ENCODE measurements around the gene STN1.

The STN1 gene

DNA sequence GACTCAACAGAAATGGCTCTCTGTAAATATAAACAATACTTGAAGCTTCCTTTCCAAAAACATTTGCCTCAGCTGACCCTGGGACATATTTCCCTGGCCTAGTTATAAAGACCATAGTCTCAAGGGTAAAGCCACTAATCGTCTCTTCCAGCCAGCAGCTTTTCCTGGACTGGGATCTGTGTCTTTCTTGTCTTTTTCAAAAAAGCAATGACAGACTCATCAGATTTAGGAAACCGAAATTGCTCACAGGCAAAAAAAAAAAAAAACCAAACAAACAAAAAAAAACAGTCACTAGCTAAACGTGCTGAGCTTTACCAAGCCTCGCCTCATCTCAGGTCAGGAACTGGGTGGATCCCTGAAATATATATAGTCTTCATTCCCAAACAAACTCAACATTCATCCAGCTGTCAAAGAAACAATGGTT, 23.5 kb downstream of the STN1 start:
- TF ChIP-seq, protein P1, sequence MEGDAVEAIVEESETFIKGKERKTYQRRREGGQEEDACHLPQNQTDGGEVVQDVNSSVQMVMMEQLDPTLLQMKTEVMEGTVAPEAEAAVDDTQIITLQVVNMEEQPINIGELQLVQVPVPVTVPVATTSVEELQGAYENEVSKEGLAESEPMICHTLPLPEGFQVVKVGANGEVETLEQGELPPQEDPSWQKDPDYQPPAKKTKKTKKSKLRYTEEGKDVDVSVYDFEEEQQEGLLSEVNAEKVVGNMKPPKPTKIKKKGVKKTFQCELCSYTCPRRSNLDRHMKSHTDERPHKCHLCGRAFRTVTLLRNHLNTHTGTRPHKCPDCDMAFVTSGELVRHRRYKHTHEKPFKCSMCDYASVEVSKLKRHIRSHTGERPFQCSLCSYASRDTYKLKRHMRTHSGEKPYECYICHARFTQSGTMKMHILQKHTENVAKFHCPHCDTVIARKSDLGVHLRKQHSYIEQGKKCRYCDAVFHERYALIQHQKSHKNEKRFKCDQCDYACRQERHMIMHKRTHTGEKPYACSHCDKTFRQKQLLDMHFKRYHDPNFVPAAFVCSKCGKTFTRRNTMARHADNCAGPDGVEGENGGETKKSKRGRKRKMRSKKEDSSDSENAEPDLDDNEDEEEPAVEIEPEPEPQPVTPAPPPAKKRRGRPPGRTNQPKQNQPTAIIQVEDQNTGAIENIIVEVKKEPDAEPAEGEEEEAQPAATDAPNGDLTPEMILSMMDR (IDR thresholded peaks at IDR 0.05; ENCODE audit: extremely low read depth, insufficient read depth, missing control alignments), result no peak
- DNase-seq (ENCODE audit: low spot score), result no peak
- in situ Hi-C loops (cut with MboI; ENCODE audit: low pct_unique_long_range_greater_than_20kb, low sequenced_read_pairs, unreplicated experiment), result no loop called here

DNA sequence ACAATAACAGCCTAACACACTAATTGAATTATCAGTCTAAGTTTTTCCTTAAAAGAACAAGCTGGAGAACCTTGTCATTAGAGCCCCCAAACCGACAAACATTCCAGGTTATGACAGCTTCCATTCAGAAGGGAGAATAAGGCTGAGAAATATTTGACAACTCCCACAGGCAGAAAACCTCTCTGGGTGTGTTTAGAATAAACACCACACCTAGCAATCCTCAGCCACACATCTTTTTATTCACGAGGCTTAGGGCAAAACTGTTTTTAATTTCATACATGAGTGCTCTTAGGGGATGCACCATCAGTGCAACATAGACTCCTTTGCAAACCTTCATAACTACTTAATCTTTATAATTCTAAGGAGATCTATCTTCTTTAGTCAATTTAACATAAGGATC, 24.2 kb downstream of the STN1 start:
- TF ChIP-seq, protein P1 (IDR thresholded peaks at IDR 0.05; ENCODE audit: extremely low read depth, insufficient read depth, missing control alignments), result no peak
- in situ Hi-C loops (cut with MboI; ENCODE audit: low pct_unique_long_range_greater_than_20kb, low sequenced_read_pairs, unreplicated experiment), result no loop called here
- DNase-seq (ENCODE audit: low spot score), result no peak

DNA sequence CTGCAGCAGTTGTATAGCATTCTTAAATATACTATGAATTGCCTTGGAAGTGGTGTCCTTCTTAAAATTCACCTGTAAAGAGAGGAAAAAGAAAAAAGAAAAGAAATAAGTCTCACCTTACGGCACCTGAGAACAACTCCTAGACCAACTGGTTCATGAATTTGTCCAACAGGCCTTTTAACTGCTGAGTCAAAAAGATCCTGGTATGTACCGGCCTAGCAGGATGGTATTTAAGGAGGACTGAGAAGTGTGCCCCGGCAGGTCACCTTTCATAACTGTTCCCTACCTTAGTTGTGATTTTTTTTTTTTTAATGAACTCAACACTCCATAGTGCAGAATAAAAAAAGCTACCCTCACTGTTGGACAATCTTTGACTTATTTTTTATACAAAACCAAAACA, 25.8 kb downstream of the STN1 start:
- in situ Hi-C loops (cut with MboI; ENCODE audit: low pct_unique_long_range_greater_than_20kb, low sequenced_read_pairs, unreplicated experiment), result no loop called here
- no peak for DNase-seq (ENCODE audit: low spot score)
- TF ChIP-seq, protein P1 (IDR thresholded peaks at IDR 0.05; ENCODE audit: extremely low read depth, insufficient read depth, missing control alignments), result no peak

DNA sequence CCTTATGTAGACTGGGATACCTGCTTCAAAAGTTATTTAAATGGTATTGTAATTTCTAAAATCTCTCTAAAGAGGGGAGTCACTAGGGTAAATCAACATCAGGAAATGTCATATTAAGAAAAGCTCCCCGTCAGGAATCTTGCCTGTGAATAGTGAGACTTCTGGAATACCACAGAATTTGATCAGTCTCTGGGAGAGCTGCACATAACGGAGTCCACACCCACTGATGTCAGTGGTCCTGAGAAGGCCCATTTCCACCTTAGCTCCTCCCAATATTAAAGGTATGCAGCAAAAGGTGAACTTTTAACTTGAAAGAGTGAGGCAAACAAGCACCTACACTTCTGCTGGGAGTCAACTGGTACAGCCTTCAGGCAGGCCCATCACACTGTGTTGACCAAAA, 27.3 kb downstream of the STN1 start:
- no peak for DNase-seq (ENCODE audit: low spot score)
- TF ChIP-seq, protein P1 (IDR thresholded peaks at IDR 0.05; ENCODE audit: extremely low read depth, insufficient read depth, missing control alignments), result no peak
- in situ Hi-C loops (cut with MboI; ENCODE audit: low pct_unique_long_range_greater_than_20kb, low sequenced_read_pairs, unreplicated experiment), result no loop called here

DNA sequence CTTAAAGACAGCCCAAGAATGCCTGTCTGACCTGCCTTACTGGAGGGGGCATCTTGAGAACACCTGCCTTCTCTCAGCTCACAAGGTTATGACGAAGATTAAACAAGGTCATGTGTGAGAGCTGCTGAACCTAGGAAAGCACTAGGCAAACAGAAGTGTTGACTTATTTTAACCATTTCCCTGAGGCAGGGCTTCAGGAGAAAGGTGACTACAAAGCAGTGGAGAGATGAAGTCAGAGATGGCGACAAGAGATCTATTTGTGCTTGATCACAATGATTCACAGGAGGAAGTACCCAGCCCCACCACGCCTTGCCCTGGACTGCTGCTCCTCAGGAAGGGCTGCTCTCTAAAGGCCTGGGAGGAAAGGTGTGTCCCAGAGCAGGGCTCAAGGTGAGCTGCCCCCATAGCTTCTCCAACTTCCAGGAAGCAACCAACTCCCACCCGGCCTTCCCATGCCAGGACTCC, 27.8 kb downstream of the STN1 start:
- in situ Hi-C loops (cut with MboI; ENCODE audit: low pct_unique_long_range_greater_than_20kb, low sequenced_read_pairs, unreplicated experiment), result no loop called here
- TF ChIP-seq, protein P1 (IDR thresholded peaks at IDR 0.05; ENCODE audit: extremely low read depth, insufficient read depth, missing control alignments), result no peak
- no peak for DNase-seq (ENCODE audit: low spot score)

DNA sequence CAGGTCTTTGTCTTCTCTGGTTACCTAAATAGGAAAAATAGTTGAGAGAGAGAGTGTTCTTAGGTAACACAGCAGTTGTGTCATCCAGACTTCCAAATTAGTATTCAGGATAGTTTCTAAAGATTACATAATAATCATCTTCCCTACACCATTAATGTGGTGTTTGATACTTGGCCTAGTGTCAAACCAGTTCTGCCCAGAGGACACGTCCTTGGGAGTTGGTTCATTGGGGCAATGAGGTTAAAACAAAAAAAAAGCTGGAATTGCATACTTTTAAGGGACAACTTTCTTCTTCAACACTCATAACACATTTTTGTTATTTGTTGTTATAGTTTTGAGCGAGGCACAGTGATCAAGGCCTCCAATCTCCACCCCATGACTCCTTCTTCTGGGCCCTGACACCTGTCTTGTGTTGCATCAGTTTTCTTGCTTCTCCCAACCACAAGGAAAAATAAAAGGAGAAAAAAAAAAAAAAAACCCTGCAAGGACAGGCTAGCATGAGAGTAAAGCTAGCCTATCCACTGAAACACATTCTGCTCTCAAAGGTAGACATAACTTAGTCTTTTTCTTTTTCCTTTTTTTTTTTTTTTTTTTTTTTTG, 28.8 kb downstream of the STN1 start:
- DNase-seq (ENCODE audit: low spot score), result no peak
- in situ Hi-C loops (cut with MboI; ENCODE audit: low pct_unique_long_range_greater_than_20kb, low sequenced_read_pairs, unreplicated experiment), result loop anchor here (10.0 kb wide), 1 partner anchor 316 kb away; no protein-coding TSS in a partner anchor
- TF ChIP-seq, protein P1 (IDR thresholded peaks at IDR 0.05; ENCODE audit: extremely low read depth, insufficient read depth, missing control alignments), result no peak

Measured in GM13977 (cell line).